RWPE2 (cell line): ENCODE data around the gene HIRIP3.
A peak's percentile ranks its signal among the peaks of the same experiment; 100 is the strongest.
"Not testable (repeated sequence)": the region's sequence is repeated elsewhere in the genome, so short reads cannot be mapped to it uniquely, and the experiment has no call there.

Experiments
- ATAC-seq: fragments of 200-7000 bp; cut with Tn5 transposase; 3 replicates; pipeline ENCODE4 v1.9.1; 2021; ENCODE audit warnings: low read depth
- DNase-seq: peaks from one replicate; pipeline ENCODE4 v3.0.0-alpha.2; 2020; ENCODE audit warnings: low spot score
- H3K27ac ChIP-seq: fragments of 450-650 bp; 2 replicates; pipeline ENCODE4 v1.5.1; 2017; ENCODE audit warnings: mild to moderate bottlenecking; ENCODE audit not compliant: poor library complexity, severe bottlenecking
- H3K27me3 ChIP-seq: fragments of 250-450 bp; sonication (Bioruptor Pico); 2 replicates; pipeline ENCODE4 v1.5.1; 2021; ENCODE audit warnings: mild to moderate bottlenecking, moderate library complexity; ENCODE audit not compliant: insufficient read depth, poor library complexity, severe bottlenecking
- H3K36me3 ChIP-seq: fragments of 250-450 bp; sonication (Bioruptor Pico); 2 replicates; pipeline ENCODE4 v1.5.1; 2020; ENCODE audit warnings: low read depth, mild to moderate bottlenecking, moderate library complexity
- H3K4me1 ChIP-seq: fragments of 250-450 bp; sonication (Bioruptor Pico); 2 replicates; pipeline ENCODE4 v1.5.1; 2021; ENCODE audit warnings: mild to moderate bottlenecking, moderate library complexity; ENCODE audit not compliant: insufficient read depth, poor library complexity, severe bottlenecking
- H3K4me3 ChIP-seq: fragments of 250-450 bp; sonication (Bioruptor Pico); 2 replicates; pipeline ENCODE4 v1.5.1; 2021; ENCODE audit warnings: mild to moderate bottlenecking, moderate library complexity; ENCODE audit not compliant: severe bottlenecking
- H3K9me3 ChIP-seq: fragments of 250-450 bp; sonication (Bioruptor Pico); 2 replicates; pipeline ENCODE4 v1.5.1; 2021; ENCODE audit warnings: mild to moderate bottlenecking, moderate library complexity; ENCODE audit not compliant: severe bottlenecking
- CTCF ChIP-seq: fragments of 450-650 bp; IDR thresholded peaks from one replicate; pipeline ENCODE4 v1.5.1; 2017; ENCODE audit warnings: mild to moderate bottlenecking, moderate library complexity; ENCODE audit not compliant: poor library complexity, severe bottlenecking

The HIRIP3 gene

GRCh38 chr16:30025156-30025555, 29.7 kb upstream of the HIRIP3 start:
- Histone ChIP-seq H3K4me3 (no peak overlapping the region), H3K9me3 (no peaks in the 10 kb centered on the region), H3K36me3 (no peaks in the 10 kb centered on the region), H3K27me3 (peaks cover under 1% of the 10 kb centered on the region), H3K27ac (no peak overlapping the region), H3K4me1 (no peaks in the 10 kb centered on the region)
- no peak for TF ChIP-seq CTCF
- ATAC-seq (no peak), DNase-seq (no peak)

GRCh38 chr16:30024451-30024850, 29.0 kb upstream of the HIRIP3 start:
- no peaks in the 10 kb centered on the region for H3K9me3 ChIP-seq
- H3K27me3 ChIP-seq = no peaks in the 10 kb centered on the region
- no peak for TF ChIP-seq CTCF
- DNase-seq (no peak), ATAC-seq (no peak)
- H3K27ac ChIP-seq = no peak overlapping the region
- no peak overlapping the region for H3K4me3 ChIP-seq
- H3K4me1 ChIP-seq = no peaks in the 10 kb centered on the region
- H3K36me3 ChIP-seq = no peaks in the 10 kb centered on the region

- TF ChIP-seq CTCF = no peak
- no peaks in the 10 kb centered on the region for H3K4me1 ChIP-seq
- H3K9me3 ChIP-seq = no peaks in the 10 kb centered on the region
- no peak overlapping the region for H3K4me3 ChIP-seq
- DNase-seq (no peak), ATAC-seq (no peak)
- H3K36me3 ChIP-seq = no peaks in the 10 kb centered on the region
- no peaks in the 10 kb centered on the region for H3K27me3 ChIP-seq
- no peak overlapping the region for H3K27ac ChIP-seq
Measured at GRCh38 chr16:30023586-30023985, 28.2 kb upstream of the HIRIP3 start.

GRCh38 chr16:30022887-30023286, 27.5 kb upstream of the HIRIP3 start, which contains the start of gene C16orf92:
Gene C16orf92 (plus strand): TSS chr16:30023198. CDS start chr16:30023341, 143 bp downstream.
- no peak for DNase-seq
- Histone ChIP-seq H3K27ac (no peak within 1 kb of the TSS), H3K4me3 (no peak within 1 kb of the TSS), H3K27me3 (no peaks in the 10 kb centered on the region), H3K36me3 (no peaks in the 10 kb centered on the region), H3K9me3 (no peaks in the 10 kb centered on the region), H3K4me1 (no peaks in the 10 kb centered on the region)
- no peak for TF ChIP-seq CTCF
- ATAC-seq = no peak

GRCh38 chr16:30018731-30019158, 23.3 kb upstream of the HIRIP3 start:
- DNase-seq = no peak
- TF ChIP-seq CTCF = no peak
- no peaks in the 10 kb centered on the region for H3K4me1 ChIP-seq
- H3K9me3 ChIP-seq = no peaks in the 10 kb centered on the region
- H3K4me3 ChIP-seq = no peak overlapping the region
- no peaks in the 10 kb centered on the region for H3K27me3 ChIP-seq
- ATAC-seq = peak; percentile 10; the same call in 1 of the 3 replicates
- no peak overlapping the region for H3K27ac ChIP-seq
- H3K36me3 ChIP-seq = no peaks in the 10 kb centered on the region

GRCh38 chr16:30017937-30018336, 22.5 kb upstream of the HIRIP3 start:
- DNase-seq, ATAC-seq, H3K36me3 ChIP-seq, H3K27me3 ChIP-seq, H3K4me1 ChIP-seq, H3K4me3 ChIP-seq, H3K27ac ChIP-seq, H3K9me3 ChIP-seq: not testable (repeated sequence)
